OCI-LY1 (cell line): Measurements from ENCODE around the gene EVI5L.

Source experiments
- H2AFZ ChIP-seq: fragments of 200-600 bp; sonication (generic), shearing (Covaris generic); 2 replicates; pipeline ENCODE4 v1.6.0; 2014; ENCODE audit warnings: antibody characterized with exemption, mild to moderate bottlenecking, low read length
- H3F3A ChIP-seq: fragments of 200-600 bp; sonication (generic), shearing (Covaris generic); 2 replicates; pipeline ENCODE4 v1.6.0; 2014; ENCODE audit warnings: mild to moderate bottlenecking, antibody characterized with exemption, low read length, moderate library complexity; ENCODE audit not compliant: insufficient read depth
- H3K27ac ChIP-seq: fragments of 200-600 bp; sonication (generic); 2 replicates; pipeline ENCODE4 v1.5.1; 2014; ENCODE audit warnings: low read length, mixed run types, mild to moderate bottlenecking, low read depth; ENCODE audit not compliant: poor library complexity, severe bottlenecking
- H3K27me3 ChIP-seq: fragments of 200-600 bp; sonication (generic); 2 replicates; pipeline ENCODE4 v1.6.0; 2014; ENCODE audit warnings: antibody characterized with exemption, mild to moderate bottlenecking, low read length, moderate library complexity; ENCODE audit not compliant: insufficient read depth
- H3K36me3 ChIP-seq: fragments of 200-600 bp; sonication (generic); 2 replicates; pipeline ENCODE4 v1.6.1; 2014; ENCODE audit warnings: mild to moderate bottlenecking, antibody characterized with exemption, low read length, moderate library complexity, mixed read lengths; ENCODE audit not compliant: insufficient read depth
- H3K4me1 ChIP-seq: fragments of 200-600 bp; sonication (generic); 2 replicates; pipeline ENCODE4 v1.5.1; 2014; ENCODE audit warnings: mild to moderate bottlenecking, low read length, moderate library complexity; ENCODE audit not compliant: insufficient read depth, severe bottlenecking
- H3K4me2 ChIP-seq: fragments of 200-600 bp; sonication (generic), shearing (Covaris generic); 2 replicates; pipeline ENCODE4 v1.6.1; 2014; ENCODE audit warnings: low read length
- H3K4me3 ChIP-seq: fragments of 200-600 bp; sonication (generic); 2 replicates; pipeline ENCODE4 v1.5.1; 2014; ENCODE audit warnings: low read length, low read depth, mild to moderate bottlenecking, mixed read lengths; ENCODE audit not compliant: poor library complexity, severe bottlenecking
- H3K79me2 ChIP-seq: fragments of 200-600 bp; shearing (Covaris generic); 2 replicates; pipeline ENCODE4 v1.6.1; 2016; ENCODE audit warnings: mixed run types, low read length, mixed read lengths; ENCODE audit not compliant: insufficient read depth
- H3K9ac ChIP-seq: fragments of 200-600 bp; sonication (generic), shearing (Covaris generic); 2 replicates; pipeline ENCODE4 v1.6.1; 2014; ENCODE audit warnings: mild to moderate bottlenecking, low read length, mixed read lengths
- H3K9me2 ChIP-seq: fragments of 200-600 bp; sonication (generic), shearing (Covaris generic); 2 replicates; pipeline ENCODE4 v1.6.1; 2014; ENCODE audit warnings: low read depth, mild to moderate bottlenecking, low read length, mixed read lengths
- H3K9me3 ChIP-seq: fragments of 200-600 bp; shearing (Covaris generic); 2 replicates; pipeline ENCODE4 v1.6.1; 2014; ENCODE audit warnings: low read length, mixed read lengths
- H4K20me1 ChIP-seq: fragments of 200-600 bp; sonication (generic), shearing (Covaris generic); 2 replicates; pipeline ENCODE4 v1.6.0; 2016; ENCODE audit warnings: mild to moderate bottlenecking, low read length; ENCODE audit not compliant: insufficient read depth
- CTCF ChIP-seq: fragments of 200-600 bp; sonication (generic), shearing (Covaris generic); IDR thresholded peaks from 2 replicates; pipeline ENCODE4 v1.5.1; 2017; ENCODE audit warnings: mild to moderate bottlenecking, antibody characterized with exemption, low read length, moderate library complexity, mixed read lengths
- EZH2 ChIP-seq: fragments of 200-600 bp; sonication (generic), shearing (Covaris generic); IDR thresholded peaks from 2 replicates; pipeline ENCODE4 v1.8.0; 2017; ENCODE audit warnings: borderline replicate concordance, mixed run types, mild to moderate bottlenecking, antibody characterized with exemption, low read length, moderate library complexity, mixed read lengths

EVI5L gene

GRCh38 chr19:7784856-7785255, 45.2 kb upstream of the EVI5L start:
- H3K27ac ChIP-seq: no peak overlapping the region
- no peaks in the 10 kb centered on the region for H3K79me2 ChIP-seq
- no peaks in the 10 kb centered on the region; the same call in 1 of the 2 replicates for H3K27me3 ChIP-seq
- H3K4me3 ChIP-seq: no peak overlapping the region
- H2AFZ ChIP-seq: no peak overlapping the region
- H3K4me1 ChIP-seq: no peaks in the 10 kb centered on the region
- H3K36me3 ChIP-seq: no peaks in the 10 kb centered on the region; the same call in 1 of the 2 replicates
- H4K20me1 ChIP-seq: no peaks in the 10 kb centered on the region
- no peaks in the 10 kb centered on the region for H3K9me3 ChIP-seq
- no peak for TF ChIP-seq EZH2
- TF ChIP-seq CTCF: no peak
- H3K9me2 ChIP-seq: no peaks in the 10 kb centered on the region
- no peak overlapping the region for H3K9ac ChIP-seq
- H3K4me2 ChIP-seq: no peak overlapping the region
- H3F3A ChIP-seq: no peaks in the 10 kb centered on the region

GRCh38 chr19:7787141-7787540, 42.9 kb upstream of the EVI5L start:
- Histone ChIP-seq H3K9me2 (no peaks in the 10 kb centered on the region), H3K4me3 (no peak overlapping the region), H3K27ac (no peak overlapping the region), H2AFZ (no peak overlapping the region), H3K4me2 (no peak overlapping the region), H3K79me2 (no peaks in the 10 kb centered on the region), H3K36me3 (no peaks in the 10 kb centered on the region; the same call in 1 of the 2 replicates), H3F3A (no peaks in the 10 kb centered on the region), H3K27me3 (no peaks in the 10 kb centered on the region; the same call in 1 of the 2 replicates), H3K4me1 (no peaks in the 10 kb centered on the region), H4K20me1 (no peaks in the 10 kb centered on the region), H3K9ac (no peak overlapping the region), H3K9me3 (no peaks in the 10 kb centered on the region)
- TF ChIP-seq CTCF: no peak
- no peak for TF ChIP-seq EZH2

- Histone ChIP-seq H3K27ac (no peak overlapping the region), H3K9ac (no peak overlapping the region), H3K79me2 (no peaks in the 10 kb centered on the region), H3K9me2 (no peaks in the 10 kb centered on the region), H3K4me1 (no peaks in the 10 kb centered on the region), H2AFZ (no peak overlapping the region), H3K36me3 (no peaks in the 10 kb centered on the region; the same call in 1 of the 2 replicates), H3K9me3 (no peaks in the 10 kb centered on the region), H3K4me3 (no peak overlapping the region), H4K20me1 (no peaks in the 10 kb centered on the region), H3F3A (no peaks in the 10 kb centered on the region), H3K4me2 (no peak overlapping the region), H3K27me3 (no peaks in the 10 kb centered on the region; the same call in 1 of the 2 replicates)
- no peak for TF ChIP-seq CTCF
- no peak for TF ChIP-seq EZH2
These were observed 42.3 kb upstream of the EVI5L start for GRCh38 chr19:7787602-7788177.
